Activated naive CD4-positive, alpha-beta T cell treated with Interleukin-2 at 50 U/mL for 16 hours (primary cell): ENCODE data around the gene TCF25.
"Not testable (repeated sequence)": the region's sequence is repeated elsewhere in the genome, so short reads cannot be mapped to it uniquely, and the experiment has no call there.

ENCODE experiments used
- DNase-seq: peaks from one replicate; pipeline ENCODE4 v3.0.0-alpha.2; 2020

The TCF25 gene

DNA sequence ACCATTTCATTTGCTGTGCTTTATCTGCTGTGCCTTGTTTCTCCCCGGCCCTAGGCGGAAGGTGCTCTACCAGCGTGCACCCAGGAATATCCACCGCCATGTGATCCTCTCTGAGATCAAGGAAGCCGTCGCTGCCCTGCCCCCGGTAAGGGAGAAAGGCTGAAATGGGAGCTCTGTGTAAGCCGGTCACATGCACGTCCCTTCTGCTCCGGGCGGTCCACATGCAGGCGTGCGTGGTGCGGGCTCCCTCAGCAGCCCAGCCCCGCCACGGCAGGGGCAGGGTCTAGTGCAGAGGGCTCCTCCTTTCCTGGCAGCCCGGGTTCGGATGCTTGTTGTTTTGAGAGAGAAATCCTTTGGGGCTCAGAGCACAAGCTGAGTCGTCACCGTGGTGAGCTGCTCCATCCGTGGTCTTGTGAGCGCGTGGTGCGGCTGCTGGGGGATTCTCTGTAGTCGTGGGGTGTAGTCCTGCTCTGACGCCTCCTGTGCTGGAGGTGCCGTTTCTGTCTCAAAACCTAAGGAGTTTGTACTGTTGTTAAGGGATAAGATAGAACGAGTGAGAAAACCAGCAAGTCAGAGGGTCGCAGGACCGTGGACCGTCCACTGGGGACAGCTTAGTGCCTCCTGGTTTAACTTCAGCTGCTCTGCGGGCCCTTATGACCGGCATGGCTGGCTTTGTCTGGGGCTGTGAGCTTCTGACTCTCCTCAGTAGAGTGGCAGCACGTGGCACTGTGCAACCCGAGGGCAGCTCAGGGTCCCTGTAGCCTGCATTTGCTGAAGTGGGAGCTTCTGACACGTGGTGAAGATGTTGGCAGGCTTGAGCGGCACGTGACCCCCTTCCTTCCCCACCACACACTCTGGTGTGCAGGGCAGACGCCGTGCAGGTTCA, 33.0 kb downstream of the TCF25 start:
- DNase-seq: no peak

DNA sequence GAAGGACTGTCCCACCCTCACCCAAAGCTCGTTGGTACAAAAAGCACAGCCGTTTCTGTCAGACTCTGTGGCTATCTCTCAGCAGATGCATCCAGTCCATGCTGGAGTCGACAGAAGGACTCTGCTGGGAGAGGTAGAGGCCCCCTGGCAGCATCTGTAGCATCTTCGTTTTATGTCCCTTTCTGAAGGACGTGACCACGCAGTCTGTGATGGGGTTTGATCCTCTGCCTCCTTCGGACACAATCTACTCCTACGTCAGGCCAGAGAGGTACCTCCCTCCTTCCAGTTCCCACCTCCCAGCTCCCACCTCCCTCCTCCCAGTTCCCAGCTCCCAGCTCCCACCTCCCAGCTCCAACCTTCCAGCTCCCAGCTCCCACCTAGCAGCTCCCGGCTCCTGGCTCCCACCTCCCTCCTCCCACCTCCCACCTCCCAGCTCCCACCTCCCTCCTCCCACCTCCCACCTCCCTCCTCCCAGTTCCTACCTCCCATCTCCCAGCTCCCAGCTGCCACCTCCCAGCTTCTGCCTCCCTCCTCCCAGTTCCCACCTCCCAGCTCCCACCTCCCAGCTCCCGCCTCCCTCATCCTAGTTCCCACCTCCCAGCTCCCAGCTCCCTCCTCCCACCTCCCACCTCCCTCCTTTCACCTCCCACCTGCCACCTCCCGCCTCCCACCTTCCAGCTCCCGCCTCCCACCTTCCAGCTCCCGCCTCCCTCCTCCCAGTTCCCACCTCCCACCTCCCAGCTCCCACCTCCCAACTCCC, 33.8 kb downstream of the TCF25 start:
- no peak for DNase-seq

DNA sequence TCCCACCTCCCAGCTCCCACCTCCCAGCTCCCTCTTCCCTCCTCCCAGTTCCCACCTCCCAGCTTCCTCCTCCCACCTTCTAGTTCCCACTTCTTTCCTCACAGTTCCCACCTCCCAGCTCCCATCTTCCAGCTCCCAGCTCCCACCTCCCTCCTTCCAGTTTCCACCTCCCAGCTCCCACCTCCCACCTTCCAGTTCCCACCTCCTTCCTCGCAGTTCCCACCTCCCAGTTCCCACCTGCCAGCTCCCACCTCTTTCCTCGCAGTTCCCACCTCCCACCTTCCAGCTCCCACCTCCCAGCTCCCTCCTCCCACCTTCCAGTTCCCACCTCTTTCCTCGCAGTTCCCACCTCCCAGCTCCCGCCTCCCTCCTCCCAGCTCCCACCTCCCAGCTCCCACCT, 34.8 kb downstream of the TCF25 start:
- no peak for DNase-seq

DNA sequence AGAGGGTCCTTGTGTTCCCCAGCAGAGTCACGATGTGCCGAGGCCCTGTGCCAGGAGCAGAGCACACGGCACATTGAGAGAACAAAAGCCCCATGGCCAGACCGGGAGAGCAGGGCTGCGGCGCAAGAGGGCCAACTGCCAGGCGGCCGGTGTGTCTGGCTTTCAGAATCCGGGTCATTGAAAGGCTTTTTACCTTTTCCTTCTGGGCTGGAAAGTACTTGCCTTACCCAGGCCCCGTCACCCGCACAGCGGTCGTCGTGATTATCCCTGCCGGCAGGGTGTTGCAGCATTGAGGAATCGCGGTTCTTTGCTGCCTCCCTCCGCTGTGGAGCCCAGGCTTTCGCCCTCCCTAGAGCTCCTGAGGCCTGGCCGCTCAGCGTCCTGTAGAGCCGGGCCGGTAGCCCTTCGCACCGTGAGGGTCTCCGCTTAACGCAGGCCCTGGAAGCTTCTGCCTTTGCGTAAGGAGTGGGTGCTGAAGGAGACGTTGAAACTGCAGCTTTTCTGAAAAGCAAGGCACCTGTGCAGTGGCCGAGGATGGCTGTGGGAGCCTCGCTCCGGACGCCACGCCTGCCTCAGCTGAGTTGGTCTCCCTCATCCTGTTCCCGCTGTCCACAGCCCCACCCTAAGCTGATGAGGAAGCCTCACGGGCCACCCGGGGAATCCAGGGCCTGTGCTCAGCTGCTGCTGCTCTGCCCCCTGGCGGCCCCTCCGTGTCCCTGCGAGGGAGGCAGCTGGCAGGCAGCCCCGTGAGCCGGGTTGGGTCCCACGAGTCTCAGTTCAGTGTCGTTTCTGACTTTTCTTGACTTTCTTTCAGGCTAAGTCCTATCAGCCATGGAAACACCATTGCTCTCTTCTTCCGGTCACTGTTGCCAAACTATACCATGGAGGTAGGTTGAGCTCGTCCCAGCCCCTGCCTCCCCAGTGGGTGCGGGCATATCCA, 36.7 kb downstream of the TCF25 start:
- peak; percentile 72 for DNase-seq

DNA sequence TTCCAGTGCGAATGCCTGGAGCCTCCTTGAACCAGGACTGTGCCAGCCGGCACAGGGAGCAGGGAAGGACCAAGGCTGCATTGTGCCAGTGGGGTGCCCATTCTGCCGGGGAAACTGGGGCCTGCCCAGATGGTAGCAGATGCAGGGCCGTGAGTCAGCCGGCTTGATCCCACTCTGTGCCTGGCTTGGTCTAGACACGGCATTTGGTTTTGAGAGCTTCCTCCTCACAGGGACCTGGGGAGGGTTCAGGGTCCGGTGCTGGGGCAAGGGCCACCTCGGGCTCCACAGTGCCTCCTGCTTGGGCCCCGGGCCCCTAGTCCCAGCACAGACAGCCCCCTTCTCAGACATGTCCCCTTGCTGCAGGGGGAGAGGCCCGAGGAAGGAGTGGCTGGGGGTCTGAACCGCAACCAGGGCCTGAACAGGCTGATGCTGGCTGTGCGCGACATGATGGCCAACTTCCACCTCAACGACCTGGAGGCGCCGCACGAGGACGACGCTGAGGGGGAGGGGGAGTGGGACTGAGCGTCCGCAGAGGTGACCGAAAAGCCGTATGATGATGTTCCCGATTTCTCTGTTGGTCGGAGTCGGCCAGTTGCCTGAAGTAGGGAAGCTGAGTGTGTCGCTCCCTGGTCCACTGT, 37.4 kb downstream of the TCF25 start:
- no peak for DNase-seq

DNA sequence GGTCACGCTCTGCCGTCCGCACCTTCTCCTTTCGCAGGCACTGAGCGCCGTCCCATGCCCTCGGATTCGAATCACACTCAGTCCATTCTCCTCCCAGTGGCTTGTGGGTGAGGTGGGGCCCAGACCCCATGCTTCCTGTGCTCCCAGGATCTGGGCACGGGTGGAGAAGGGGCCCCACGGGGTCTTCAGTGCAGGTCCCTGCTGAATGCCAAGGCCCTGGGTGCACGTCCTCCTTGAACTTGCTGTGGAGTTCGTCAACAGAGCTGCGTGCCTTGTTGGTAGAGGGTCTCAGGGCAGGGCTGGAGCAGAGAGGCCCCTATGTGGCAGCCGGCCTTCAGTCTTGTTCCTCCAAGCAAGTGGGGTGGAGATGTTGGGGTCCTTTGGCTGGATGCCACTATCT, 38.0 kb downstream of the TCF25 start:
- DNase-seq: no peak

DNA sequence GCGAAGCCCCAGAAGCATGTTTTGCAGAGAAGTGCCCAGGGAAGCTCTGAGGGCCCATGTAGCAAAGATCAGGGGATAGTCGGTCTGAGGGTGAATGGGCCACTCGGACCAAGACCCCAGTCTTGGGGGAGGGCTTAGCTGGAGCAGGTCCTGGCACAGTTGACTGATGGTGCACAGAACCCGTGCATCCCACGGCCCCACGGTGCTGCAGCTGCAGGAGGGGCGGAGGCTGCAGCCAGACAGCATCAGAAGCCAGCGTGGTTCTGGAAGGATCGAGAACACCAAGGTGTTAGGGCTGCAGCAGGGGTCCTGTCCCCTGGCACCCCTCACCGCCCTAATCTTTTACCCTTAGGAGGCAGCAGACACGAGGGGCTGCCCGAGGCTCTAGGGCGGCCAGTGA, 38.8 kb downstream of the TCF25 start:
- no peak for DNase-seq

DNA sequence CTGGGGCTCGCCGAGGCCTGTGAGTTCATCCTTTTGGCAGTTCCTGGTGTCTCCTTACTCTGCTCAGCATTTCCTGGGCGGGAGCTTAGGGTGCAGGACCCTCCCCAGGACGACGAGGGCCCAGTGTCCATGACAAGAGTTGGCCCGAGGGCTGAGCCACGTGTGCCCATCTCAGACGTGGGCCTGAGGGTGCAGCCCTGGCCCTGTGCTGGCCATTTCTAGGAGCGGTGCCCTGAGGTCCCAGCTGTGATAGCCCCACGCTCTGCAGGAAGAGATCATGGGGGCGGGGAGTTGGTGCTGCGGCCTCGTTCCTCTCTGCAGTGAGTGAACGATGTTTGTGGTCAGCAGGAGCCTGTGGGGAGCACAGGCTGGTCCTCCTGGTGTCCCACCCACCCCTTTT, 39.2 kb downstream of the TCF25 start:
- DNase-seq: no peak

DNA sequence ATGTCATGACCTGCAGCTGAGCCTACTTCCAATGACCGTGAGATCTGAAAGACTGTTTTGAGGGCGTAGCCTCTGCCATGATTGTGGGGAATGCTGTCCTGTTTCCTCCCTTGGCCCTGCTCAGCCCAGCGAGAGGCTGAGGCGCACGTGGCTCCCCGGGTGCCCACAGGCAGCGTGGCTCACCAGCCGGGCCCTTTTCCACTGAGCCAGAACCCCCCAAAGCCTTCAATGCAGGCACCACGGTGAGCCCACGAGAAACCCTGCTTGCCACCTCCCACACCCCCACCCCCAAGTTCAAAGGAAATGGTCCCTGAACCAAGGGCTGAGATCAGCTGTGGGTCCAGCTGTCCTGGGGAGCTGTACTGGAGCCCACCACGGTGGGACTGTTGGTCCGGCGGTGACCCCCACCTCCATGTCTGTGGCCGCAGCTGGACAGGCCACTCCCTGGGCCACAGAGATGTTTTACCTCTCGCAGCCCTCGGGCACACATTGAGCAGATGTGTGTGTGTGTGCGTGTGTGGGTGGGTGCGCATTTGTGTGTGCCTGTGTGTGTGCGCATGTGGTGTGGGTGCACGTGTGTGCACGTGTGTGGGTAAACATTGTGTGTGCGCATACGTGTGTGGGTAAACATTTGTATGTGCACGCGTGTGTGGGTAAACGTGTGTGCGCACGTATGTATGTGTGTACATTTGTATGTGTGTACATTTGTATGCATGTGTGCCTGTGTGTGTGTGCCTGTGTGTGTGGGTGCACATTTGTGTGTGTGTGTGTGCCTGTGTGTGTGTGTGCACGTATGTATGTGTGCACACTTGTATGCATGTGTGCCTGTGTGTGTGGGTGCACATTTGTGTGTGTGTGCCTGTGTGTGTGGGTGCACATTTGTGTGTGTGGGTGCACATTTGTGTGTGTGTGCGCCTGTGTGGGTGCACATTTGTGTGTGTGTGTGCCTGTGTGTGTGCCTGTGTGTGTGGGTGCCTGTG, 40.3 kb downstream of the TCF25 start:
- DNase-seq: no peak

DNA sequence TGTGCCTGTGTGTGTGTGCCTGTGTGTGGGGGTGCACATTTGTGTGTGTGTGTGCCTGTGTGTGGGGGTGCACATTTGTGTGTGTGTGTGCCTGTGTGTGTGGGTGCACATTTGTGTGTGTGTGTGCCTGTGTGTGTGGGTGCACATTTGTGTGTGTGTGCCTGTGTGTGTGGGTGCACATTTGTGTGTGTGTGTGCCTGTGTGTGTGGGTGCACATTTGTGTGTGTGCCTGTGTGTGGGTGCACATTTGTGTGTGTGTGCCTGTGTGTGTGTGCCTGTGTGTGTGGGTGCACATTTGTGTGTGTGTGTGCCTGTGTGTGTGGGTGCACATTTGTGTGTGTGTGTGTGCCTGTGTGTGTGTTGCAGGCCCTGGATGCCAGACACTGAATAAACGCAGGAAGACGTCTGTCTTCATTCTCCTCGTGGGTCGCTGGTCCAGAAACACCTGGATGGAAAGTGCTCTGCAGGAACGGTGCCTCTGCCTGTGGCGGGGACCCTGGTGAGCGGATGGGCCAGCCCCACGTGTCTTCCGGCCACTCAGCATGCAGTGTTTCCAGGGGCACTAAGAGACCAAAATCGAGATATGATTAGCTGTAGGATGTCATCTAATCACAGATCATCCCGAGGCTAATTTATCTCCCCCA, 41.4 kb downstream of the TCF25 start:
- DNase-seq: not testable (repeated sequence)

DNA sequence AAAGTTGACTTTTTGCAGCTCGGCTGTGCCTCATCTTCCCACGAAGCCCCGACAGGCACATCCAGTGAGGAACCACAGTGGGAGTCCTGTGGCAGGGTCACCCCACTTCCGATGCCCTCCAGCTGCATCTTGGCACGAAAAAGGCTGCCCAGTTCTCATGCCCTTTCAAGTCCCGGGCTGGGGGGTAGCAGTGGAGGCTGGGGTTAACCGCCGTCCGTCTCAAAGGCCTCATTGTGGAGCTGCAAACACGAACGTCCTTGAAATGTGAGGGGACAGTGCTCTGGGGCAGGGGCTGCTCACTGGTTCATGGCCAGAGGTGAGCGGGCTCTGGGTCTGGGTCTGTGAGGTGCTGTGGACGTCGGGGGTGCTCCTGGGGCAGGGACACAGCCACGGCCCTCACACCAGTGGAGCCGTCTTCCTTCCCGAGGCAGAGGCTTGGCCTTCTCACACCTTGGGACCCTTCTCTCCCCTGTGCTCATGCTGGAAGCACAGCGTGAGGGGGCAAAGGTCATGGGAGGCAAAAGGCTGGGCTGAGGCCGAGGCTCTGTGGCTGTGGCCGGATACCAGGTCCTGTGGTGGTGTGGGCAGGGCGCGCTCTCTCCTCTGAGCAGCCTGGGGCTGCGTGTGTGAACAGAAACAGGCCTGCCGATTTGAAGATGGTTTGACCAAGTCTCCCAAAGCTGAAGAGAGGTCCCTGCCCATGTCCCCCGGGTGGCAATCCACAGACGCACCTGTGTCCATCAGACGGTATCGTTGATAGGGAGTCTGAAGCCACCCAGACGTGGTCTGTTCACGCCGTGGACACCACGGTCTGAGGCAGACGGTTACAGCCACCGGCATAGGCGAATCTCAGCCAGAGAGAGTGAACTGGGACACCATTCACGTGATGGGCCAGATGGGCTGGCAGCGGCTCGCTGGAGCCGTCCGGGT, 42.2 kb downstream of the TCF25 start:
- DNase-seq: no peak

DNA sequence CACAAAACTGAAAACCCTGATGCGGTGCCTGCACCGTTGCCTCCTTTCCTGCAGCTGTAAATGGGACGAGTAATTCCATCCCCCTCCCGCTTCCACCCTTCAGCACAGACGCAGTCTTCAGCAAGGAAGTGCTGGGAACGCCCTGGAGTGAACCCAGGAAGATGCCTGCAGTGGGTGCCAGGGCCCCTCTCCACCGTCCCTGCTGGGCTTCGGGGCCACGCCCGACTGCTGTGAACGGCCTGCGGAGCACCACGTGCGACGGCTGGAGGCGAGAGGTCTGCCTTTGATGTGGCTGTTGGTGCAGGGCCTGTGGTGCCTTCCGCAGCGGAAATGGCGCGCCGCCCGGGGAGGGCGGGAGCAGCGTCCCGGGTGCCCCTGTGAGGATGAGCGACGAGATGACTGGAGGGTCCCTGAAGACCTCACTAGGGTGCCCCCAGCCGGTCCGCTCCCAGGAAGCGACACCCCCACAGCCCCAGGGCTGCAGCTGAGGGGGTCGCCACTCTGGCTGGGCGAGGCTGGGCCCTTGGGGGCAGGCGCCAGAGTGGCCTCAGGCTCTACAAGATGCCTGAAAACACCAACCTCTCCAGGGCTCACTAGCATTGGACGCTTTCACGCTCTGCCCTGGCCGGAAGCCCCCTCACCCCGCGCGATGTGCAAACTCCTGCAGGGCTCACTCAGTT, 44.5 kb downstream of the TCF25 start:
- DNase-seq: peak; percentile 78

DNA sequence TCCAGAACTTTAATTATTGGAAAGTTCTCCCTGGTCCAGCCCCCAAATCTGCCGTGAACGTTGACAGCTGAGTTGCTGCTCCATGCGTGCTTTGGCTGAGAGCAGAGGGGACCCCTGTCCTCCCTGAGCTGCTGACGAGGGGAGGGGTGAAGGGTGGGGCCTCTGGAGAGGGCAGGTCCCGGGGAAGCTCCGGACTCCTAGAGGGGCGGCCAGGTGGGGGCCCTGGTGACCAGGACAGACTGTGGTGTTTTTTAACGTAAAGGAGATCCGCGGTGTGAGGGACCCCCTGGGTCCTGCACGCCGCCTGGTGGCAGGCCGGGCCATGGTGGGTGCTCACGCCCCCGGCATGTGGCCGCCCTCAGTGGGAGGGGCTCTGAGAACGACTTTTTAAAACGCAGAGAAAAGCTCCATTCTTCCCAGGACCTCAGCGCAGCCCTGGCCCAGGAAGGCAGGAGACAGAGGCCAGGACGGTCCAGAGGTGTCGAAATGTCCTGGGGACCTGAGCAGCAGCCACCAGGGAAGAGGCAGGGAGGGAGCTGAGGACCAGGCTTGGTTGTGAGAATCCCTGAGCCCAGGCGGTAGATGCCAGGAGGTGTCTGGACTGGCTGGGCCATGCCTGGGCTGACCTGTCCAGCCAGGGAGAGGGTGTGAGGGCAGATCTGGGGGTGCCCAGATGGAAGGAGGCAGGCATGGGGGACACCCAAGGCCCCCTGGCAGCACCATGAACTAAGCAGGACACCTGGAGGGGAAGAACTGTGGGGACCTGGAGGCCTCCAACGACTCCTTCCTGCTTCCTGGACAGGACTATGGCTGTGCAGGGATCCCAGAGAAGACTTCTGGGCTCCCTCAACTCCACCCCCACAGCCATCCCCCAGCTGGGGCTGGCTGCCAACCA, 45.3 kb downstream of the TCF25 start, which contains the start of gene MC1R:
MC1R (plus strand) TSS at position 410 of the 895 bp plus-strand sequence; CDS start at position 807, 397 bp downstream.
- peak; percentile 27 for DNase-seq

DNA sequence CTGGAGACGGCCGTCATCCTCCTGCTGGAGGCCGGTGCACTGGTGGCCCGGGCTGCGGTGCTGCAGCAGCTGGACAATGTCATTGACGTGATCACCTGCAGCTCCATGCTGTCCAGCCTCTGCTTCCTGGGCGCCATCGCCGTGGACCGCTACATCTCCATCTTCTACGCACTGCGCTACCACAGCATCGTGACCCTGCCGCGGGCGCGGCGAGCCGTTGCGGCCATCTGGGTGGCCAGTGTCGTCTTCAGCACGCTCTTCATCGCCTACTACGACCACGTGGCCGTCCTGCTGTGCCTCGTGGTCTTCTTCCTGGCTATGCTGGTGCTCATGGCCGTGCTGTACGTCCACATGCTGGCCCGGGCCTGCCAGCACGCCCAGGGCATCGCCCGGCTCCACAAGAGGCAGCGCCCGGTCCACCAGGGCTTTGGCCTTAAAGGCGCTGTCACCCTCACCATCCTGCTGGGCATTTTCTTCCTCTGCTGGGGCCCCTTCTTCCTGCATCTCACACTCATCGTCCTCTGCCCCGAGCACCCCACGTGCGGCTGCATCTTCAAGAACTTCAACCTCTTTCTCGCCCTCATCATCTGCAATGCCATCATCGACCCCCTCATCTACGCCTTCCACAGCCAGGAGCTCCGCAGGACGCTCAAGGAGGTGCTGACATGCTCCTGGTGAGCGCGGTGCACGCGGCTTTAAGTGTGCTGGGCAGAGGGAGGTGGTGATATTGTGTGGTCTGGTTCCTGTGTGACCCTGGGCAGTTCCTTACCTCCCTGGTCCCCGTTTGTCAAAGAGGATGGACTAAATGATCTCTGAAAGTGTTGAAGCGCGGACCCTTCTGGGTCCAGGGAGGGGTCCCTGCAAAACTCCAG, 46.4 kb downstream of the TCF25 start:
- DNase-seq: no peak

DNA sequence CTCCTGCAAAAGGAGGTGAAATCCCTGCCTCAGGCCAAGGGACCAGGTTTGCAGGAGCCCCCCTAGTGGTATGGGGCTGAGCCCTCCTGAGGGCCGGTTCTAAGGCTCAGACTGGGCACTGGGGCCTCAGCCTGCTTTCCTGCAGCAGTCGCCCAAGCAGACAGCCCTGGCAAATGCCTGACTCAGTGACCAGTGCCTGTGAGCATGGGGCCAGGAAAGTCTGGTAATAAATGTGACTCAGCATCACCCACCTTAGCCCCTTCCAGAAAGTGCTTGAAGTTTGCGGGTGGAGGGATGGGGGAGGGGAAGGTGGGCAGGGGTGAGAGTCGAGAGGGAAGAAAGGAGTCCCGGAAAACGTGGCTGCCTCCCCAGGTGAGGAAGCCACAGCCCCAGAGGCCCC, 47.3 kb downstream of the TCF25 start:
- DNase-seq: no peak

DNA sequence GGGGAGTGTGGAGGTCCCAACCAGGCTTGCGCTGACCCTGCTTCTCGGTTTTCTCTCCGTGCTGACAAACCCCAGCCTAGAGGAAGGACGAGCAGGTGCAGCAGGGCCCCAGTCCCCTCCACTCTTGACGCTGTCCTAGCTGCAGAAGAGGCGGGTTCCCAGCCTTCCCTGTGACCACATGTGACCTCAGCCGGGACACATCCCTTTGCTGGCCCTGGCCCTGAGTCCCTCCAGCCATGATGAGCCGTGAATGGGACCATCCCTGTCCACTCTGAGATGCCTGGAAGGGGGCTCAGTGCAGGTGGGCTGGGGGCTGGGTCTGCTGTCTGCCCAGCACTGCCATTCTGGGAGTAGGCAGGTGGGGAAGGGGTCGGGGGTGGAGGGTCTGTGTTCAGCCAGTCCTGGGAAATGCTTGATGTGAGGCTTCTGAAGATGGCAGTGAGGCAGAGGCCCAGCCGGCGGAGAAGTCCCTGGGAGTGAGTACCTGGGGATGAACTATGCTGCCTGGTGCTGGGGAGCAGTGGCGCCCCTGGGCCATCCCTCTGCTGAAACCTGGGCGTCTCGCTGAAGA, 47.8 kb downstream of the TCF25 start:
- DNase-seq: no peak
